ENCODE measurements around the gene ASIC1. TPM values are rescaled to one million over a fixed set of nuclear protein-coding genes. Genes with fewer than 3 reads are reported as not detected.
A peak's percentile ranks its signal among the peaks of the same experiment; 100 is the strongest.

The ASIC1 gene
- total and polyA plus RNA-seq, 2 of the 13 experiments (the other 11 are each of a cell fraction or from before 2014, with no cell fraction given): 0.44 to 1.5 TPM

DNA sequence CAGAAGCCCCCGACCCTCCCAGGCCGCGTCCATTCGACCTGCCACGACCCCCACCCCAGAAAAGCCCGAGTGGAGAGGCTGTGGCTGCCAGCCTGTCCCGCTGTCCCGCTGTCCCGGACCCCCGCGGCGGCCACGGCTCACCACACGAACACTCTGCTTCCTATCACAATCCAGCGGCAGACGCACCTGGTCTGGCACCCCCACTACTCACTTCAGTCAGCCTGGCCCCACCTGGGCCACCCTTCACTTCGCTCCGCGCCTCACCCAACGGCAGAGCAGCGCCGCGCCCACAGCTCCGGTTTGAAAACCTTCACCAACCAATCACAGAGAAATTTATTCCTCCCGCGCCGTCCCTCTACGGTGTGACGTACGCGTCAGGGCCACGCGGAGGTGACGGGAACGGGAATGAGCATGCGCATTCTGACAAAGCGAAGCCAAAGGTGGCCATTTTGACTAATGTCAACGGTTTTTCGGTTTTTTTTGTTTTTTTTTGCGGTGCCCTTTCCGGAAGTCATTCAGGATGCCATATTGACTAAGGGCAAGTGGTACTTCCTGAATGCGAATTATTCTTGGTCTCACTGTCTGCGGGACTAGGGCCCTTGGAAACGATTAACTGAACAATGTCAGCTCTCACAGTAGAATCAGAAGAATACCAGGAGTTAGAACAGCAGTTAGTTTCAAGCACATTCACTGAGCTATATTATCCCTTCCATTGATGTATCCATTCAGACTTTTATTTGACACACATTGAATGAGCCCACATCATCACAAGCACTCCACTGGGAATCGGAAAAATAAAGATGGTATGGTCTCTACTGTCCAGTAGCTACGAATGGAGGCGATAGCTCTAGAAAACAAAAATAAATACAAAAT lies 32.0 kb upstream of the ASIC1 start, which contains the start of gene RACGAP1 (continued):
- TF ChIP-seq ZNF367 (CRISPR knock-in tag; IDR thresholded peaks at IDR 0.05; ENCODE audit: borderline replicate concordance) (no peak), ZFY (CRISPR knock-in tag; IDR thresholded peaks at IDR 0.05) (peak; percentile 75), CREM (IDR thresholded peaks at IDR 0.05) (peak; percentile 98), CREM (CRISPR knock-in tag; IDR thresholded peaks at IDR 0.05) (0 out of 2 replicates have a peak, but pooled peaks have one; percentile 15), PHF20 (CRISPR knock-in tag; IDR thresholded peaks at IDR 0.05) (peak; percentile 80), KMT2B (CRISPR knock-in tag; IDR thresholded peaks at IDR 0.05) (peak; percentile 91), XRCC5 (optimal IDR thresholded peaks at IDR 0.05; ENCODE audit: low read length) (peak; percentile 76), CHD2 (IDR thresholded peaks at IDR 0.05; ENCODE audit: low read depth, low read length) (peak; percentile 89), STAT5B (CRISPR knock-in tag; IDR thresholded peaks at IDR 0.05) (no peak), SAP130 (CRISPR knock-in tag; IDR thresholded peaks at IDR 0.05; ENCODE audit: low read depth) (peak; percentile 98)
- TF ChIP-seq, protein P1, sequence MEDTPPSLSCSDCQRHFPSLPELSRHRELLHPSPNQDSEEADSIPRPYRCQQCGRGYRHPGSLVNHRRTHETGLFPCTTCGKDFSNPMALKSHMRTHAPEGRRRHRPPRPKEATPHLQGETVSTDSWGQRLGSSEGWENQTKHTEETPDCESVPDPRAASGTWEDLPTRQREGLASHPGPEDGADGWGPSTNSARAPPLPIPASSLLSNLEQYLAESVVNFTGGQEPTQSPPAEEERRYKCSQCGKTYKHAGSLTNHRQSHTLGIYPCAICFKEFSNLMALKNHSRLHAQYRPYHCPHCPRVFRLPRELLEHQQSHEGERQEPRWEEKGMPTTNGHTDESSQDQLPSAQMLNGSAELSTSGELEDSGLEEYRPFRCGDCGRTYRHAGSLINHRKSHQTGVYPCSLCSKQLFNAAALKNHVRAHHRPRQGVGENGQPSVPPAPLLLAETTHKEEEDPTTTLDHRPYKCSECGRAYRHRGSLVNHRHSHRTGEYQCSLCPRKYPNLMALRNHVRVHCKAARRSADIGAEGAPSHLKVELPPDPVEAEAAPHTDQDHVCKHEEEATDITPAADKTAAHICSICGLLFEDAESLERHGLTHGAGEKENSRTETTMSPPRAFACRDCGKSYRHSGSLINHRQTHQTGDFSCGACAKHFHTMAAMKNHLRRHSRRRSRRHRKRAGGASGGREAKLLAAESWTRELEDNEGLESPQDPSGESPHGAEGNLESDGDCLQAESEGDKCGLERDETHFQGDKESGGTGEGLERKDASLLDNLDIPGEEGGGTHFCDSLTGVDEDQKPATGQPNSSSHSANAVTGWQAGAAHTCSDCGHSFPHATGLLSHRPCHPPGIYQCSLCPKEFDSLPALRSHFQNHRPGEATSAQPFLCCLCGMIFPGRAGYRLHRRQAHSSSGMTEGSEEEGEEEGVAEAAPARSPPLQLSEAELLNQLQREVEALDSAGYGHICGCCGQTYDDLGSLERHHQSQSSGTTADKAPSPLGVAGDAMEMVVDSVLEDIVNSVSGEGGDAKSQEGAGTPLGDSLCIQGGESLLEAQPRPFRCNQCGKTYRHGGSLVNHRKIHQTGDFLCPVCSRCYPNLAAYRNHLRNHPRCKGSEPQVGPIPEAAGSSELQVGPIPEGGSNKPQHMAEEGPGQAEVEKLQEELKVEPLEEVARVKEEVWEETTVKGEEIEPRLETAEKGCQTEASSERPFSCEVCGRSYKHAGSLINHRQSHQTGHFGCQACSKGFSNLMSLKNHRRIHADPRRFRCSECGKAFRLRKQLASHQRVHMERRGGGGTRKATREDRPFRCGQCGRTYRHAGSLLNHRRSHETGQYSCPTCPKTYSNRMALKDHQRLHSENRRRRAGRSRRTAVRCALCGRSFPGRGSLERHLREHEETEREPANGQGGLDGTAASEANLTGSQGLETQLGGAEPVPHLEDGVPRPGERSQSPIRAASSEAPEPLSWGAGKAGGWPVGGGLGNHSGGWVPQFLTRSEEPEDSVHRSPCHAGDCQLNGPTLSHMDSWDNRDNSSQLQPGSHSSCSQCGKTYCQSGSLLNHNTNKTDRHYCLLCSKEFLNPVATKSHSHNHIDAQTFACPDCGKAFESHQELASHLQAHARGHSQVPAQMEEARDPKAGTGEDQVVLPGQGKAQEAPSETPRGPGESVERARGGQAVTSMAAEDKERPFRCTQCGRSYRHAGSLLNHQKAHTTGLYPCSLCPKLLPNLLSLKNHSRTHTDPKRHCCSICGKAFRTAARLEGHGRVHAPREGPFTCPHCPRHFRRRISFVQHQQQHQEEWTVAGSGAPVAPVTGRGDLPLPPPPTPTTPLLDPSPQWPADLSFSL (CRISPR knock-in tag; IDR thresholded peaks at IDR 0.05): no peak
- TF ChIP-seq, protein P2, sequence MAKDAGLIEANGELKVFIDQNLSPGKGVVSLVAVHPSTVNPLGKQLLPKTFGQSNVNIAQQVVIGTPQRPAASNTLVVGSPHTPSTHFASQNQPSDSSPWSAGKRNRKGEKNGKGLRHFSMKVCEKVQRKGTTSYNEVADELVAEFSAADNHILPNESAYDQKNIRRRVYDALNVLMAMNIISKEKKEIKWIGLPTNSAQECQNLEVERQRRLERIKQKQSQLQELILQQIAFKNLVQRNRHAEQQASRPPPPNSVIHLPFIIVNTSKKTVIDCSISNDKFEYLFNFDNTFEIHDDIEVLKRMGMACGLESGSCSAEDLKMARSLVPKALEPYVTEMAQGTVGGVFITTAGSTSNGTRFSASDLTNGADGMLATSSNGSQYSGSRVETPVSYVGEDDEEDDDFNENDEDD (CRISPR knock-in tag; IDR thresholded peaks at IDR 0.05; ENCODE audit: borderline replicate concordance): peak; percentile 97
- TF ChIP-seq, protein P3, sequence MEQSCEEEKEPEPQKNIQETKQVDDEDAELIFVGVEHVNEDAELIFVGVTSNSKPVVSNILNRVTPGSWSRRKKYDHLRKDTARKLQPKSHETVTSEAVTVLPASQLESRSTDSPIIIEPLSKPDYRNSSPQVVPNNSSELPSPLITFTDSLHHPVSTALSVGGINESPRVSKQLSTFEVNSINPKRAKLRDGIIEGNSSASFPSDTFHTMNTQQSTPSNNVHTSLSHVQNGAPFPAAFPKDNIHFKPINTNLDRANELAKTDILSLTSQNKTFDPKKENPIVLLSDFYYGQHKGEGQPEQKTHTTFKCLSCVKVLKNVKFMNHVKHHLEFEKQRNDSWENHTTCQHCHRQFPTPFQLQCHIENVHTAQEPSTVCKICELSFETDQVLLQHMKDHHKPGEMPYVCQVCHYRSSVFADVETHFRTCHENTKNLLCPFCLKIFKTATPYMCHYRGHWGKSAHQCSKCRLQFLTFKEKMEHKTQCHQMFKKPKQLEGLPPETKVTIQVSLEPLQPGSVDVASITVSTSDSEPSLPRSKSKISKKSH (CRISPR knock-in tag; IDR thresholded peaks at IDR 0.05; ENCODE audit: borderline replicate concordance): peak; percentile 80; the same call in 1 of the 2 replicates
- TF ChIP-seq, protein P4, sequence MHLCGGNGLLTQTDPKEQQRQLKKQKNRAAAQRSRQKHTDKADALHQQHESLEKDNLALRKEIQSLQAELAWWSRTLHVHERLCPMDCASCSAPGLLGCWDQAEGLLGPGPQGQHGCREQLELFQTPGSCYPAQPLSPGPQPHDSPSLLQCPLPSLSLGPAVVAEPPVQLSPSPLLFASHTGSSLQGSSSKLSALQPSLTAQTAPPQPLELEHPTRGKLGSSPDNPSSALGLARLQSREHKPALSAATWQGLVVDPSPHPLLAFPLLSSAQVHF (CRISPR knock-in tag; IDR thresholded peaks at IDR 0.05): peak; percentile 87; the same call in 1 of the 2 replicates

All from HepG2 (cell line).